ENCODE data around the gene KCNC4. TPM values are rescaled to one million over a fixed set of nuclear protein-coding genes. Genes with fewer than 3 reads are reported as not detected.

Gene KCNC4
- total and polyA plus RNA-seq, 2 of the 4 experiments (the other 2 are of a cell fraction) = 0.18 to 2.3 TPM

GRCh38 chr1:110218739-110219138 is 8.6 kb downstream of the KCNC4 start:
- H3K4me2 ChIP-seq (ENCODE audit: low read depth, low read length) = no peak overlapping the region
- ATAC-seq (ENCODE audit: low read depth) (peak; percentile 62; the same call in 1 of the 2 replicates), DNase-seq (peak; percentile 30)
- no peaks in the 10 kb centered on the region for H3K79me1 ChIP-seq (ENCODE audit: low read depth in 1 of 2, low read length in 2 of 2)
- no peak overlapping the region for H2AFZ ChIP-seq (replicated peaks; ENCODE audit: low read length, poor library complexity)
- H4K91ac ChIP-seq (ENCODE audit: insufficient read depth, low read depth, low read length) = no peak overlapping the region
- no peak overlapping the region for H3K4me3 ChIP-seq (ENCODE audit: insufficient read depth, low read depth, low read length)
- H3K36me3 ChIP-seq (ENCODE audit: control insufficient read depth, insufficient read depth, low read length) = no peaks in the 10 kb centered on the region
- no peak overlapping the region for H2BK5ac ChIP-seq (ENCODE audit: low read depth, low read length, poor library complexity, severe bottlenecking)
- WGBS, 2 experiments (ENCODE audit: extremely low coverage in 2 of 2, insufficient read length in 1 of 2) = 53% methylated on average over 2 of the region's 4 CpGs; no CpG with 5 or more reads in 1 of the 2 experiments
- TF ChIP-seq BHLHE40 (IDR thresholded peaks at IDR 0.05; ENCODE audit: low read depth, low read length) = no peak
- TF ChIP-seq, protein P1, sequence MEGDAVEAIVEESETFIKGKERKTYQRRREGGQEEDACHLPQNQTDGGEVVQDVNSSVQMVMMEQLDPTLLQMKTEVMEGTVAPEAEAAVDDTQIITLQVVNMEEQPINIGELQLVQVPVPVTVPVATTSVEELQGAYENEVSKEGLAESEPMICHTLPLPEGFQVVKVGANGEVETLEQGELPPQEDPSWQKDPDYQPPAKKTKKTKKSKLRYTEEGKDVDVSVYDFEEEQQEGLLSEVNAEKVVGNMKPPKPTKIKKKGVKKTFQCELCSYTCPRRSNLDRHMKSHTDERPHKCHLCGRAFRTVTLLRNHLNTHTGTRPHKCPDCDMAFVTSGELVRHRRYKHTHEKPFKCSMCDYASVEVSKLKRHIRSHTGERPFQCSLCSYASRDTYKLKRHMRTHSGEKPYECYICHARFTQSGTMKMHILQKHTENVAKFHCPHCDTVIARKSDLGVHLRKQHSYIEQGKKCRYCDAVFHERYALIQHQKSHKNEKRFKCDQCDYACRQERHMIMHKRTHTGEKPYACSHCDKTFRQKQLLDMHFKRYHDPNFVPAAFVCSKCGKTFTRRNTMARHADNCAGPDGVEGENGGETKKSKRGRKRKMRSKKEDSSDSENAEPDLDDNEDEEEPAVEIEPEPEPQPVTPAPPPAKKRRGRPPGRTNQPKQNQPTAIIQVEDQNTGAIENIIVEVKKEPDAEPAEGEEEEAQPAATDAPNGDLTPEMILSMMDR (conservative IDR thresholded peaks at IDR 0.05; ENCODE audit: low read depth, low read length) = 0 out of 2 replicates have a peak, but pooled peaks have one; percentile 9
- TF ChIP-seq SMC3 (IDR thresholded peaks at IDR 0.05; ENCODE audit: low read depth, low read length) = no peak
- TF ChIP-seq MAZ (IDR thresholded peaks at IDR 0.05; ENCODE audit: borderline replicate concordance, low read depth, low read length) = no peak
- TF ChIP-seq NFE2L2 (IDR thresholded peaks at IDR 0.05; ENCODE audit: low read depth, low read length) = no peak
- TF ChIP-seq RCOR1 (IDR thresholded peaks at IDR 0.05; ENCODE audit: insufficient replicate concordance, low read length) = no peak
- no TSS peak for BruUV-seq (replicated peaks)
- H3K56ac ChIP-seq (ENCODE audit: extremely low read depth, insufficient read depth, low read length) = no peak overlapping the region
- ChIA-PET POLR2A (ENCODE audit: unreplicated experiment) (no interaction called here), CTCF (interaction anchor here (0.7 kb wide), 1 partner anchor 11 kb away, joined by 4 read pairs; no protein-coding TSS in a partner anchor)
- no peak overlapping the region for H4K5ac ChIP-seq (ENCODE audit: low read depth, low read length)
- H3K14ac ChIP-seq (replicated peaks; ENCODE audit: low read depth, low read length) = no peak overlapping the region
- intact Hi-C loops (cut with micrococcal nuclease) = no loop called here
- no peak overlapping the region for H2BK15ac ChIP-seq (ENCODE audit: low read depth, low read length)
- no peak overlapping the region for H3K9ac ChIP-seq (ENCODE audit: low read depth, low read length)
- no peak overlapping the region for H3K4ac ChIP-seq (ENCODE audit: low read depth, low read length)
- in situ Hi-C loops (cut with MboI; ENCODE audit: low sequenced_read_pairs) = no loop called here
- H4K20me1 ChIP-seq (ENCODE audit: insufficient read depth, low read length) = no peaks in the 10 kb centered on the region
- no peaks in the 10 kb centered on the region for H3K9me1 ChIP-seq (ENCODE audit: insufficient read depth, low read length)
- H3K27me3 ChIP-seq (ENCODE audit: control insufficient read depth, insufficient read depth, low read length) = peaks cover 32% of the 10 kb centered on the region
- no peak overlapping the region for H3K18ac ChIP-seq (ENCODE audit: low read depth, low read length)
- no peaks in the 10 kb centered on the region for H3K9me3 ChIP-seq (ENCODE audit: control insufficient read depth, insufficient read depth, low read length)
- H3K23ac ChIP-seq (ENCODE audit: low read depth, low read length) = no peak overlapping the region
- H2AK9ac ChIP-seq (replicated peaks; ENCODE audit: low read depth, low read length, poor library complexity) = no peak overlapping the region
- H3K4me1 ChIP-seq (ENCODE audit: control insufficient read depth, insufficient read depth, low read length) = no peaks in the 10 kb centered on the region
- no peak overlapping the region for H2AK5ac ChIP-seq (ENCODE audit: low read depth, low read length)
- H4K8ac ChIP-seq (ENCODE audit: low read depth in 2 of 2, low read length in 2 of 2) = no peak overlapping the region
- no peak overlapping the region for H3K27ac ChIP-seq (ENCODE audit: insufficient read depth, low read length)
- dilution Hi-C loops (cut with HindIII; ENCODE audit: low sequenced_read_pairs, unreplicated experiment) = no loop called here
- no peak overlapping the region for H2BK120ac ChIP-seq (ENCODE audit: low read depth, low read length)
- no peak overlapping the region for H2BK20ac ChIP-seq (ENCODE audit: low read depth, low read length)
